ENCODE measurements around the gene SLC39A11.

GRCh38 chr17:72948115-72948514 is 144.4 kb downstream of the SLC39A11 start:
- TF ChIP-seq, protein P1, sequence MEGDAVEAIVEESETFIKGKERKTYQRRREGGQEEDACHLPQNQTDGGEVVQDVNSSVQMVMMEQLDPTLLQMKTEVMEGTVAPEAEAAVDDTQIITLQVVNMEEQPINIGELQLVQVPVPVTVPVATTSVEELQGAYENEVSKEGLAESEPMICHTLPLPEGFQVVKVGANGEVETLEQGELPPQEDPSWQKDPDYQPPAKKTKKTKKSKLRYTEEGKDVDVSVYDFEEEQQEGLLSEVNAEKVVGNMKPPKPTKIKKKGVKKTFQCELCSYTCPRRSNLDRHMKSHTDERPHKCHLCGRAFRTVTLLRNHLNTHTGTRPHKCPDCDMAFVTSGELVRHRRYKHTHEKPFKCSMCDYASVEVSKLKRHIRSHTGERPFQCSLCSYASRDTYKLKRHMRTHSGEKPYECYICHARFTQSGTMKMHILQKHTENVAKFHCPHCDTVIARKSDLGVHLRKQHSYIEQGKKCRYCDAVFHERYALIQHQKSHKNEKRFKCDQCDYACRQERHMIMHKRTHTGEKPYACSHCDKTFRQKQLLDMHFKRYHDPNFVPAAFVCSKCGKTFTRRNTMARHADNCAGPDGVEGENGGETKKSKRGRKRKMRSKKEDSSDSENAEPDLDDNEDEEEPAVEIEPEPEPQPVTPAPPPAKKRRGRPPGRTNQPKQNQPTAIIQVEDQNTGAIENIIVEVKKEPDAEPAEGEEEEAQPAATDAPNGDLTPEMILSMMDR (IDR thresholded peaks at IDR 0.05) = no peak
- TF ChIP-seq POLR2A (IDR thresholded peaks at IDR 0.05) = no peak

All from body of pancreas (tissue), 4 donors.